Right lobe of liver (tissue), 4 donors: ENCODE data around the gene FER.

Experiments
- CTCF ChIP-seq, 4 donors: fragments of 200-600 bp in 3 of 4; fragments of 450-650 bp in 1 of 4; IDR thresholded peaks; one replicate each; pipeline versions ENCODE4 v1.5.1 to v1.8.0; 2016 to 2022; ENCODE audit warnings: antibody characterized with exemption in 4 of 4, mild to moderate bottlenecking in 2 of 4
- POLR2A ChIP-seq: fragments of 450-650 bp; IDR thresholded peaks from one replicate; pipeline ENCODE4 v1.6.1; 2017; ENCODE audit warnings: antibody characterized with exemption, mild to moderate bottlenecking
- donor health status: DM: no; HTN: no; CAD: no.
- donor health status: DM: no; HTN: no; CAD: no.
- donor health status: DM: no; HTN: yes; CAD: no.

GRCh38 chr5:108881133-108881532 is 133.4 kb downstream of the FER start:
- TF ChIP-seq CTCF (IDR thresholded peaks at IDR 0.05): no peak
- no peak for TF ChIP-seq POLR2A
